T-helper 1 cell treated with Interleukin-12 subunit alpha and Interleukin-12 subunit beta and Interleukin-4 antibody, amounts not matched to agents 30 μg/mL and 1 μg/mL, for 36 hours (primary cell): ENCODE measurements around the gene EHF.
"Not testable (repeated sequence)": the region's sequence is repeated elsewhere in the genome, so short reads cannot be mapped to it uniquely, and the experiment has no call there.

Experiments
- H3K27ac Mint-ChIP-seq: one replicate; pipeline ENCODE4 v1.8.0; 2021; ENCODE audit warnings: mild to moderate bottlenecking, mixed read lengths
- H3K27me3 Mint-ChIP-seq: one replicate; pipeline ENCODE4 v1.8.0; 2021; ENCODE audit warnings: low read depth, mixed read lengths
- H3K36me3 Mint-ChIP-seq: one replicate; pipeline ENCODE4 v1.8.0; 2021; ENCODE audit warnings: low read depth, mixed read lengths
- H3K4me1 Mint-ChIP-seq: one replicate; pipeline ENCODE4 v1.8.0; 2021; ENCODE audit warnings: low read depth, mixed read lengths
- H3K4me3 Mint-ChIP-seq: one replicate; pipeline ENCODE4 v1.8.0; 2021; ENCODE audit warnings: mild to moderate bottlenecking, moderate library complexity, mixed read lengths
- H3K9me3 Mint-ChIP-seq: one replicate; pipeline ENCODE4 v1.8.0; 2021; ENCODE audit warnings: mixed read lengths

The EHF gene

GRCh38 chr11:34669458-34669857, 48.6 kb downstream of the EHF start:
- no peak overlapping the region for H3K27ac Mint-ChIP-seq
- no peak overlapping the region for H3K4me3 Mint-ChIP-seq
- no peaks in the 10 kb centered on the region for H3K4me1 Mint-ChIP-seq
- no peaks in the 10 kb centered on the region for H3K9me3 Mint-ChIP-seq
- H3K27me3 Mint-ChIP-seq = peaks cover 37% of the 10 kb centered on the region
- no peaks in the 10 kb centered on the region for H3K36me3 Mint-ChIP-seq

- peaks cover 36% of the 10 kb centered on the region for H3K27me3 Mint-ChIP-seq
- H3K9me3 Mint-ChIP-seq = no peaks in the 10 kb centered on the region
- no peak overlapping the region for H3K4me3 Mint-ChIP-seq
- H3K36me3 Mint-ChIP-seq = no peaks in the 10 kb centered on the region
- no peaks in the 10 kb centered on the region for H3K4me1 Mint-ChIP-seq
- no peak overlapping the region for H3K27ac Mint-ChIP-seq
Observed at GRCh38 chr11:34671117-34671516, 50.2 kb downstream of the EHF start.

GRCh38 chr11:34671946-34672345, 51.1 kb downstream of the EHF start:
- Mint-ChIP-seq H3K9me3 (no peaks in the 10 kb centered on the region), H3K27me3 (peaks cover 32% of the 10 kb centered on the region)

GRCh38 chr11:34674038-34674437, 53.1 kb downstream of the EHF start:
- no peak overlapping the region for H3K4me3 Mint-ChIP-seq
- peaks cover 24% of the 10 kb centered on the region for H3K27me3 Mint-ChIP-seq
- no peaks in the 10 kb centered on the region for H3K9me3 Mint-ChIP-seq
- H3K4me1 Mint-ChIP-seq = no peaks in the 10 kb centered on the region
- no peaks in the 10 kb centered on the region for H3K36me3 Mint-ChIP-seq
- H3K27ac Mint-ChIP-seq = no peak overlapping the region

More at GRCh38 chr11:34671946-34672345, 51.1 kb downstream of the EHF start:
- no peak overlapping the region for H3K27ac Mint-ChIP-seq
- no peaks in the 10 kb centered on the region for H3K36me3 Mint-ChIP-seq
- no peaks in the 10 kb centered on the region for H3K4me1 Mint-ChIP-seq
- no peak overlapping the region for H3K4me3 Mint-ChIP-seq

GRCh38 chr11:34676227-34676626, 55.3 kb downstream of the EHF start:
- no peak overlapping the region for H3K4me3 Mint-ChIP-seq
- H3K9me3 Mint-ChIP-seq = no peaks in the 10 kb centered on the region
- no peak overlapping the region for H3K27ac Mint-ChIP-seq
- no peaks in the 10 kb centered on the region for H3K36me3 Mint-ChIP-seq
- no peaks in the 10 kb centered on the region for H3K4me1 Mint-ChIP-seq
- peaks cover 22% of the 10 kb centered on the region for H3K27me3 Mint-ChIP-seq

- Mint-ChIP-seq H3K36me3 (no peaks in the 10 kb centered on the region), H3K4me3 (no peak overlapping the region), H3K4me1 (no peaks in the 10 kb centered on the region), H3K27me3 (peaks cover under 1% of the 10 kb centered on the region), H3K27ac (no peak overlapping the region), H3K9me3 (no peaks in the 10 kb centered on the region)
Observed at GRCh38 chr11:34679681-34680080, 58.8 kb downstream of the EHF start.

- no peak overlapping the region for H3K4me3 Mint-ChIP-seq
- H3K36me3 Mint-ChIP-seq = no peaks in the 10 kb centered on the region
- H3K4me1 Mint-ChIP-seq = no peaks in the 10 kb centered on the region
- no peaks in the 10 kb centered on the region for H3K27me3 Mint-ChIP-seq
- H3K27ac Mint-ChIP-seq = no peak overlapping the region
- no peaks in the 10 kb centered on the region for H3K9me3 Mint-ChIP-seq
Observed at GRCh38 chr11:34680206-34680605, 59.3 kb downstream of the EHF start.

- Mint-ChIP-seq H3K4me3 (no peak overlapping the region), H3K27me3 (no peaks in the 10 kb centered on the region), H3K27ac (no peak overlapping the region), H3K9me3 (no peaks in the 10 kb centered on the region), H3K4me1 (no peaks in the 10 kb centered on the region), H3K36me3 (no peaks in the 10 kb centered on the region)
Observed at GRCh38 chr11:34680918-34681586, 60.2 kb downstream of the EHF start.

- Mint-ChIP-seq H3K4me1 (no peaks in the 10 kb centered on the region), H3K27me3 (no peaks in the 10 kb centered on the region), H3K9me3 (no peaks in the 10 kb centered on the region), H3K36me3 (no peaks in the 10 kb centered on the region), H3K4me3 (no peak overlapping the region), H3K27ac (no peak overlapping the region)
Observed at GRCh38 chr11:34682825-34683224, 61.9 kb downstream of the EHF start.

- Mint-ChIP-seq H3K4me1 (no peaks in the 10 kb centered on the region), H3K27ac (no peak overlapping the region), H3K27me3 (no peaks in the 10 kb centered on the region), H3K9me3 (no peaks in the 10 kb centered on the region), H3K4me3 (no peak overlapping the region), H3K36me3 (no peaks in the 10 kb centered on the region)
Observed at GRCh38 chr11:34683396-34683795, 62.5 kb downstream of the EHF start.

- no peaks in the 10 kb centered on the region for H3K27me3 Mint-ChIP-seq
Observed at GRCh38 chr11:34685864-34686263, 65.0 kb downstream of the EHF start.

GRCh38 chr11:34692299-34692698, 71.4 kb downstream of the EHF start:
- not testable (repeated sequence) for H3K9me3 Mint-ChIP-seq, H3K27ac Mint-ChIP-seq, H3K4me3 Mint-ChIP-seq, H3K4me1 Mint-ChIP-seq, H3K36me3 Mint-ChIP-seq
- peaks cover 17% of the 10 kb centered on the region for H3K27me3 Mint-ChIP-seq

More at GRCh38 chr11:34685864-34686263, 65.0 kb downstream of the EHF start:
- Mint-ChIP-seq H3K4me1 (no peaks in the 10 kb centered on the region), H3K36me3 (no peaks in the 10 kb centered on the region), H3K4me3 (no peak overlapping the region), H3K9me3 (no peaks in the 10 kb centered on the region), H3K27ac (no peak overlapping the region)

GRCh38 chr11:34696862-34697261, 76.0 kb downstream of the EHF start:
- no peaks in the 10 kb centered on the region for H3K4me1 Mint-ChIP-seq
- no peak overlapping the region for H3K27ac Mint-ChIP-seq
- H3K36me3 Mint-ChIP-seq = no peaks in the 10 kb centered on the region
- H3K4me3 Mint-ChIP-seq = no peak overlapping the region
- peaks cover 18% of the 10 kb centered on the region for H3K27me3 Mint-ChIP-seq
- H3K9me3 Mint-ChIP-seq = peaks cover 5% of the 10 kb centered on the region

- Mint-ChIP-seq H3K27me3 (peaks cover 3% of the 10 kb centered on the region), H3K4me3 (no peak overlapping the region), H3K27ac (no peak overlapping the region), H3K36me3 (no peaks in the 10 kb centered on the region), H3K9me3 (peaks cover 6% of the 10 kb centered on the region), H3K4me1 (no peaks in the 10 kb centered on the region)
Observed at GRCh38 chr11:34706709-34707461, 86.0 kb downstream of the EHF start.

- H3K9me3 Mint-ChIP-seq = peaks cover 7% of the 10 kb centered on the region
- H3K27me3 Mint-ChIP-seq = peaks cover 3% of the 10 kb centered on the region
- no peaks in the 10 kb centered on the region for H3K4me1 Mint-ChIP-seq
- no peaks in the 10 kb centered on the region for H3K36me3 Mint-ChIP-seq
- no peak overlapping the region for H3K4me3 Mint-ChIP-seq
- H3K27ac Mint-ChIP-seq = no peak overlapping the region
Observed at GRCh38 chr11:34707462-34707840, 86.6 kb downstream of the EHF start.
